NB4 (cell line): ENCODE results near the gene GART.

Experiments used
- CTCF ChIP-seq: IDR thresholded peaks from one replicate; pipeline ENCODE4 v1.5.1; 2012; ENCODE audit warnings: low read depth, low read length
- MAX ChIP-seq: IDR thresholded peaks from 2 replicates; pipeline ENCODE4 v1.6.1; 2011; ENCODE audit warnings: low read depth, low read length
- MYC ChIP-seq: IDR thresholded peaks from 2 replicates; pipeline ENCODE4 v1.6.1; 2011; ENCODE audit warnings: low read depth, low read length
- POLR2A ChIP-seq: IDR thresholded peaks from 2 replicates; pipeline ENCODE4 v1.6.1; 2011; ENCODE audit warnings: mild to moderate bottlenecking; ENCODE audit not compliant: insufficient read length; ENCODE audit errors: extremely low read depth

- no peak for TF ChIP-seq CTCF
- no peak for TF ChIP-seq POLR2A
- no peak for TF ChIP-seq MAX
- TF ChIP-seq MYC, result no peak
These were observed 36.3 kb upstream of the GART start for GRCh38 chr21:33578214-33578613.
